OCI-LY7 (cell line): ENCODE measurements around the gene ALPL. TPM values are rescaled to one million over a fixed set of nuclear protein-coding genes. Genes with fewer than 3 reads are reported as not detected.

Experiments
- BruUV-seq: library from RNA; stranded (reverse); fragments of 400-500 nt; replicated peaks from 2 replicates; lab custom pipeline; 2021; lab: Mats Ljungman, UMichigan
- CTCF ChIA-PET: fragments of 300-600 bp; sonication (Branson Sonifier 250); formaldehyde crosslinking; loops from one replicate; lab custom pipeline; 2022; ENCODE audit warnings: antibody characterized with exemption; ENCODE audit not compliant: unreplicated experiment; lab: Charles Lee
- POLR2A ChIA-PET: fragments of 300-600 bp; sonication (Branson Sonifier 250); formaldehyde crosslinking; loops from one replicate; lab custom pipeline; 2022; ENCODE audit warnings: antibody characterized with exemption; lab: Charles Lee
- DNase-seq: peaks from one replicate; pipeline ENCODE4 v3.0.0-alpha.2; 2015; ENCODE audit warnings: low spot score
- H2AFZ ChIP-seq: fragments of 200-600 bp; sonication (generic), shearing (Covaris generic); 2 replicates; pipeline ENCODE4 v1.6.1; 2014; ENCODE audit warnings: mild to moderate bottlenecking, antibody characterized with exemption, low read length, moderate library complexity
- H3K27ac ChIP-seq: fragments of 200-600 bp; sonication (generic); 2 replicates; pipeline ENCODE4 v1.5.1; 2014; ENCODE audit warnings: mixed run types, low read depth, mild to moderate bottlenecking, moderate library complexity, low read length, inconsistent platforms; ENCODE audit not compliant: poor library complexity, severe bottlenecking
- H3K36me3 ChIP-seq: fragments of 200-600 bp; sonication (generic); 2 replicates; pipeline ENCODE4 v1.6.1; 2014; ENCODE audit warnings: mild to moderate bottlenecking, antibody characterized with exemption, low read length, moderate library complexity, mixed read lengths; ENCODE audit not compliant: insufficient read depth
- H3K4me1 ChIP-seq: fragments of 200-600 bp; sonication (generic); 2 replicates; pipeline ENCODE4 v1.5.1; 2014; ENCODE audit warnings: mild to moderate bottlenecking, low read length; ENCODE audit not compliant: insufficient read depth, poor library complexity, severe bottlenecking
- H3K4me2 ChIP-seq: fragments of 200-600 bp; sonication (generic); 2 replicates; pipeline ENCODE4 v1.6.1; 2014; ENCODE audit warnings: mild to moderate bottlenecking, low read length
- H3K4me3 ChIP-seq: fragments of 200-600 bp; sonication (generic); 2 replicates; pipeline ENCODE4 v1.5.1; 2014; ENCODE audit warnings: mild to moderate bottlenecking, low read depth, low read length; ENCODE audit not compliant: poor library complexity, severe bottlenecking
- H3K79me2 ChIP-seq: fragments of 200-600 bp; sonication (generic); 2 replicates; pipeline ENCODE4 v1.6.1; 2016; ENCODE audit warnings: low read depth, mild to moderate bottlenecking, low read length, moderate library complexity, mixed read lengths; ENCODE audit not compliant: insufficient read depth
- H3K9me2 ChIP-seq: fragments of 200-600 bp; sonication (generic); 2 replicates; pipeline ENCODE4 v1.6.1; 2016; ENCODE audit warnings: mild to moderate bottlenecking, low read length, mixed read lengths; ENCODE audit not compliant: insufficient read depth
- H3K9me3 ChIP-seq: fragments of 200-600 bp; sonication (generic); 2 replicates; pipeline ENCODE4 v1.6.1; 2014; ENCODE audit warnings: mild to moderate bottlenecking, mixed run types, low read length, mixed read lengths
- H4K20me1 ChIP-seq: fragments of 200-600 bp; sonication (generic); 2 replicates; pipeline ENCODE4 v1.6.1; 2014; ENCODE audit warnings: mild to moderate bottlenecking, antibody characterized with exemption, low read length, moderate library complexity, mixed read lengths; ENCODE audit not compliant: insufficient read depth
- CTCF ChIP-seq: fragments of 200-600 bp; sonication (generic); conservative IDR thresholded peaks from 2 replicates; pipeline ENCODE4 v1.5.1; 2014; ENCODE audit warnings: mild to moderate bottlenecking, antibody characterized with exemption, low read length, moderate library complexity, mixed read lengths
- EZH2phosphoT487 ChIP-seq: fragments of 200-600 bp; sonication (generic); IDR thresholded peaks from 2 replicates; pipeline ENCODE4 v1.6.1; 2018; ENCODE audit warnings: low read depth, borderline replicate concordance, mild to moderate bottlenecking, mixed run types, antibody characterized with exemption, low read length, moderate library complexity, mixed read lengths
- intact Hi-C: fragments of 100-400 bp; cut with micrococcal nuclease; formaldehyde crosslinking; loops from one replicate; pipeline ENCODE4 v1.10.0; 2022; ENCODE audit not compliant: unreplicated experiment
- total RNA-seq, 2 experiments: library from RNA; depleted of rRNA in 1 of 2; stranded (reverse); fragments of >200 nt in 1 of 2; shearing (Covaris generic) in 1 of 2; gene quantifications; 2 replicates each; pipeline ENCODE4 v1.2.3, GENCODE V29; 2014 to 2022

ALPL gene
- total RNA-seq, 2 experiments from 2014 or later: not detected

GRCh38 chr1:21497466-21498061 lies 11.7 kb upstream of the ALPL start:
- intact Hi-C loops: no loop called here
- no TSS peak for BruUV-seq
- H3K36me3 ChIP-seq: no peaks in the 10 kb centered on the region

GRCh38 chr1:21499283-21499950 lies 9.8 kb upstream of the ALPL start:
- intact Hi-C loops: no loop called here
- H3K9me2 ChIP-seq: no peaks in the 10 kb centered on the region
- no peak overlapping the region for H3K4me2 ChIP-seq
- H3K4me1 ChIP-seq: no peaks in the 10 kb centered on the region
- no peaks in the 10 kb centered on the region for H3K79me2 ChIP-seq
- no peak overlapping the region for H3K4me3 ChIP-seq
- H4K20me1 ChIP-seq: no peaks in the 10 kb centered on the region
- no peak overlapping the region for H2AFZ ChIP-seq
- no peak for TF ChIP-seq CTCF
- TF ChIP-seq EZH2phosphoT487: no peak
- BruUV-seq: no TSS peak
- no peaks in the 10 kb centered on the region for H3K36me3 ChIP-seq
- no peak overlapping the region for H3K27ac ChIP-seq
- CTCF ChIA-PET: no interaction called here
- DNase-seq: no peak
- POLR2A ChIA-PET: no interaction called here
- no peaks in the 10 kb centered on the region for H3K9me3 ChIP-seq

More at GRCh38 chr1:21497466-21498061, 11.7 kb upstream of the ALPL start:
- no peak for DNase-seq
- H3K27ac ChIP-seq: no peak overlapping the region
- no peaks in the 10 kb centered on the region for H3K4me1 ChIP-seq
- ChIA-PET CTCF (no interaction called here), POLR2A (no interaction called here)
- no peak overlapping the region for H3K4me3 ChIP-seq
- no peaks in the 10 kb centered on the region for H3K9me3 ChIP-seq
- no peak overlapping the region for H3K4me2 ChIP-seq
- H4K20me1 ChIP-seq: no peaks in the 10 kb centered on the region
- H2AFZ ChIP-seq: no peak overlapping the region
- H3K79me2 ChIP-seq: no peaks in the 10 kb centered on the region
- no peaks in the 10 kb centered on the region for H3K9me2 ChIP-seq
- TF ChIP-seq EZH2phosphoT487 (no peak), CTCF (no peak)

- no peaks in the 10 kb centered on the region for H3K79me2 ChIP-seq
- no peaks in the 10 kb centered on the region for H3K9me2 ChIP-seq
- H2AFZ ChIP-seq: no peak overlapping the region
- H3K9me3 ChIP-seq: no peaks in the 10 kb centered on the region
- H3K4me1 ChIP-seq: no peaks in the 10 kb centered on the region
- ChIA-PET CTCF (no interaction called here), POLR2A (no interaction called here)
- no peak for TF ChIP-seq EZH2phosphoT487
- TF ChIP-seq CTCF: no peak
- H3K4me2 ChIP-seq: no peak overlapping the region
- intact Hi-C loops: loop anchor here (10.0 kb wide), 1 partner anchor 71 kb away; no protein-coding TSS in a partner anchor
- H3K36me3 ChIP-seq: no peaks in the 10 kb centered on the region
- H3K4me3 ChIP-seq: no peak overlapping the region
- DNase-seq: no peak
- H3K27ac ChIP-seq: no peak overlapping the region
- no peaks in the 10 kb centered on the region for H4K20me1 ChIP-seq
- BruUV-seq: no TSS peak
Measured at GRCh38 chr1:21503706-21504377, 5.4 kb upstream of the ALPL start.
